ENCODE results near the gene DHRS12.

DHRS12 gene

DNA sequence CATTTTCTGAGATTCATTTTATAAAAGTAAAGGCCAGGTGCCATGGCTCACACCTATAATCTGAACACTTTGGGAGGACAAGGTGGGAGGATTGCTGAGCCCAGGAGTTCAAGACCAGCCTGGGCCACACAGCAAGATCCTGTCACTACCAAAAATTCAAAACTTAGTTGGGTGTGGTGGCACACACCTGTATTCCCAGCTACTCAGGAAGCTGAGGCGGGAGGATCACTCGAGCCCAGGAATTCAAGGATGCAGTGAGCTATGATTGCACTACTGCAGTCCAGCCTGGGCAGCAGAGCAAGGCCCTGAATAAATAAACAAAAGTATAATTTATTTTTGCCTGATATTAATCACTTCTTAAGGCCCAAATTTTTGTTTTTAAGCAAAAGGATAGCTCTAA lies 40.5 kb downstream of the DHRS12 start:
- no peak for DNase-seq (ENCODE audit: low spot score in 2 of 2)
- H3K36me3 ChIP-seq (replicated peaks), result peaks cover 5% of the 10 kb centered on the region; the same call in 1 of the 2 replicates
- H3K4me1 ChIP-seq, result no peaks in the 10 kb centered on the region
- H3K4me3 ChIP-seq, result no peak overlapping the region
- H3K9me3 ChIP-seq, result no peaks in the 10 kb centered on the region
- no peaks in the 10 kb centered on the region for H3K27me3 ChIP-seq (ENCODE audit: low read depth)
- in situ Hi-C loops (cut with MboI; ENCODE audit: low sequenced_read_pairs), result no loop called here

DNA sequence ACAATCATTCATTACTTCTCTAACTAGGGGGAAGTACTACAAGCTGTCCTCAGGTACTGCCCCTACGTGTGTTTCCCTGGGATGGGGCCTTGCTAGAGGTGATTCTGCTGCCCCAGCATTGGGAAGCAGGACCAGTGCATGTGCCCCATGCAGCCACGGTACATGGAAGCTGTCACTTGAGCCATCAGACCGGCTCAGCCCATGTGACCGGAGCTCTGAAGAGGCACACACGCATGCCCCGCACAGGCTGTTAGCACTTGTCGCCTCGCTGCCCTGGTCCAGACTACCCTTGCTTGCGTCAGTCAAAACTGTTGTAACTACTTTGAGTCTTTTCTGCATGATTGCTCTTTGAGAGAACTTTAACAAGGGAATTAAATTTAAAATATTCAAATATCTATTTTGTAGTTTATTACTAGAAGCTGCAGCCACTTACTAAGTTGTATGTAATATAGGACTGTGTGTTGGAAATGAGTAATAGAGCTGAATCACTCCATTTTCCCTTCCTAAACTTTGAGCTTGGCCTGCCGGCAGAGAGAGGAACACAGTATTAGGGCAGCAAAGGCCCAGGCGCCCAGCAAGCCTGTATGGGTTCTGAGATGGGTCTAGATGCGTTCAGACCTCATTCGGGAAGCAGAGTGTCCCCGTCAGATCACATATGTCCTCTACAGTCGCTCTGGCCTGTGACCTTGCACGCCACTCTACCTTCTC lies 42.2 kb downstream of the DHRS12 start:
- no peaks in the 10 kb centered on the region for H3K9me3 ChIP-seq
- H3K36me3 ChIP-seq (replicated peaks), result peaks cover 5% of the 10 kb centered on the region; the same call in 1 of the 2 replicates
- in situ Hi-C loops (cut with MboI; ENCODE audit: low sequenced_read_pairs), result no loop called here
- no peak overlapping the region for H3K4me3 ChIP-seq
- H3K27me3 ChIP-seq (ENCODE audit: low read depth), result no peaks in the 10 kb centered on the region
- no peaks in the 10 kb centered on the region for H3K4me1 ChIP-seq
- no peak for DNase-seq (ENCODE audit: low spot score in 2 of 2)

DNA sequence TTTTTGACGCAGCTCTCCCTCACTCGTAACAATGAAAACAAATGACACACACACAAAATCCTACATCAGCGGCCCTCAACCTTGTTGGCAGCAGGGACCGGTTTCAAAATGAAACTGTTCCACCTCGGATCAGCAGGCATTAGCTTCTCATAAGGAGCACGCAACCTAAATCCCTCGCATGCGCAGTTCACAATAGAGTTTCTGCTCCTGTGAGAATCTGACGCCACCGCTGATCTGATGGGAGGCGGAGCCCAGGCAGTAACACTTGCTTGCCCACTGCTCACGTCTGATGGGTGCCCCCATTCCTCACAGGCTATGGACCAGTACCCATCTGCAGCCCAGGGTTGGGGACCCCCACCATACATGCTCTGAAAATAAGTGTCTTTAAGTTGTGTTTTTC lies 43.4 kb downstream of the DHRS12 start:
- peaks cover 5% of the 10 kb centered on the region; the same call in 1 of the 2 replicates for H3K36me3 ChIP-seq (replicated peaks)
- in situ Hi-C loops (cut with MboI; ENCODE audit: low sequenced_read_pairs), result no loop called here

DNA sequence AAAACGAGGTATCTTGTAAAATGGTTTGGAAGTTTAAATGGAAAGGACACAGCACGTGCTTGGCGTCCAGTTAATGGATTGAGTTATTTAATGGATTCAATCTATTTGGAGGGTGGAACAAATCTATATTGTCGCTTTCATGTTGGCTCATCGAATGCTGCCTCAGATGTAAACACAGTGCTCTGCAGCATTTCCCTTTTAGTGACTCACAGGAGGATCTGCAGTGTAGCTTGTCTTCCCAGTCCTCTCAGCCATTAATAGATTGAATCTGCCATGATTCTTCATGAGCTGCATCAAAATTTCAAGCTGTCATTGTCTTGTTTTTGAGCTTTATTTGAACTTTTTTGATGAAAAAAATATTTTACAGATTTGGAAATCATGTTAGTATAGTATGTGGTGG lies 44.7 kb downstream of the DHRS12 start:
- Histone ChIP-seq H3K4me3 (no peak overlapping the region), H3K36me3 (replicated peaks) (peaks cover 5% of the 10 kb centered on the region; the same call in 1 of the 2 replicates), H3K27me3 (ENCODE audit: low read depth) (no peaks in the 10 kb centered on the region), H3K9me3 (no peaks in the 10 kb centered on the region), H3K4me1 (no peaks in the 10 kb centered on the region)
- in situ Hi-C loops (cut with MboI; ENCODE audit: low sequenced_read_pairs), result no loop called here
- no peak for DNase-seq (ENCODE audit: low spot score in 2 of 2)

More for the DNA sequence above, 43.4 kb downstream of the DHRS12 start:
- Histone ChIP-seq H3K4me1 (no peaks in the 10 kb centered on the region), H3K9me3 (no peaks in the 10 kb centered on the region), H3K4me3 (no peak overlapping the region), H3K27me3 (ENCODE audit: low read depth) (no peaks in the 10 kb centered on the region)
- DNase-seq (ENCODE audit: low spot score in 2 of 2), result no peak

DNA sequence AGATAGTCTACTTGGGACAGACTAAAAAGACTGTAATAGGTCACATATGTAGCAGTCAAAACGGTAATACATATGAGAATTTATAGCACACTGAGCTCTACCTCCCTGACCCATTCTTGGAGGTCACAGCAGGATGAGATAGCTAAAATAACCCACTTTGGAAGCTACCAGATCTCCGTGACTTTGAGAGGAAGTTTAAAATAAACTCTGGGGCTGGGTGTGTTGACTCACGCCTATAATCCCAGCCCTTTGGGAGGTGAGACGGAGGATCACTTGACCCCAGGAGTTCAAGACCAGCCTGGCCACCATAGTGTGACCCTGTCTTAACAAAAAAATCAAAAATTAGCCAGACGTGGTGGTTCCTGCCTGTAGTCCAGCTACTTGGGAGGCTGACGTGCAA lies 45.3 kb downstream of the DHRS12 start:
- no peak for DNase-seq (ENCODE audit: low spot score in 2 of 2)
- H3K4me1 ChIP-seq, result no peaks in the 10 kb centered on the region
- in situ Hi-C loops (cut with MboI; ENCODE audit: low sequenced_read_pairs), result no loop called here
- peaks cover 5% of the 10 kb centered on the region; the same call in 1 of the 2 replicates for H3K36me3 ChIP-seq (replicated peaks)
- H3K27me3 ChIP-seq (ENCODE audit: low read depth), result no peaks in the 10 kb centered on the region
- H3K4me3 ChIP-seq, result no peak overlapping the region
- no peaks in the 10 kb centered on the region for H3K9me3 ChIP-seq

DNA sequence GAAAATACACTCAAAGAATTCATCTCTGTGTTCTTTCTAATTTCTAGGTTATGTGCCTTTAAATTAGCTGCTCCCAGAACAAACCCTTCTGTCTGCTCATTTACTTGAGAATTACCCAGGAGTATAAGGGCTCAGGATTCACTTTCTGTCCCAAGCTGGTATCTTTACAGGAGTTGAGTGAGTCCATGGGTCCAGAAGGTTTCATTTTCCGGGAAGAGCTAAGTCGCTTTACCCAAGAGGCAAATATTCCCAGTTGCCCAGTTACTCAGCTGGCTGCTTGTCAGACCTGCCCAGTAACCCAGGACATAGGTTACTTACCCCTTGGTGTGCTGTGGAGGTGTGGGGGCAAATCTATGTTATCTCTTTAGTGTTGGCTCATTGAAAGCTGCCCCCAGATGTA lies 47.3 kb downstream of the DHRS12 start:
- Histone ChIP-seq H3K27me3 (ENCODE audit: low read depth) (no peaks in the 10 kb centered on the region), H3K36me3 (replicated peaks) (peaks cover 5% of the 10 kb centered on the region; the same call in 1 of the 2 replicates), H3K4me3 (no peak overlapping the region), H3K9me3 (no peaks in the 10 kb centered on the region), H3K4me1 (no peaks in the 10 kb centered on the region)
- in situ Hi-C loops (cut with MboI; ENCODE audit: low sequenced_read_pairs), result no loop called here
- no peak for DNase-seq (ENCODE audit: low spot score in 2 of 2)

DNA sequence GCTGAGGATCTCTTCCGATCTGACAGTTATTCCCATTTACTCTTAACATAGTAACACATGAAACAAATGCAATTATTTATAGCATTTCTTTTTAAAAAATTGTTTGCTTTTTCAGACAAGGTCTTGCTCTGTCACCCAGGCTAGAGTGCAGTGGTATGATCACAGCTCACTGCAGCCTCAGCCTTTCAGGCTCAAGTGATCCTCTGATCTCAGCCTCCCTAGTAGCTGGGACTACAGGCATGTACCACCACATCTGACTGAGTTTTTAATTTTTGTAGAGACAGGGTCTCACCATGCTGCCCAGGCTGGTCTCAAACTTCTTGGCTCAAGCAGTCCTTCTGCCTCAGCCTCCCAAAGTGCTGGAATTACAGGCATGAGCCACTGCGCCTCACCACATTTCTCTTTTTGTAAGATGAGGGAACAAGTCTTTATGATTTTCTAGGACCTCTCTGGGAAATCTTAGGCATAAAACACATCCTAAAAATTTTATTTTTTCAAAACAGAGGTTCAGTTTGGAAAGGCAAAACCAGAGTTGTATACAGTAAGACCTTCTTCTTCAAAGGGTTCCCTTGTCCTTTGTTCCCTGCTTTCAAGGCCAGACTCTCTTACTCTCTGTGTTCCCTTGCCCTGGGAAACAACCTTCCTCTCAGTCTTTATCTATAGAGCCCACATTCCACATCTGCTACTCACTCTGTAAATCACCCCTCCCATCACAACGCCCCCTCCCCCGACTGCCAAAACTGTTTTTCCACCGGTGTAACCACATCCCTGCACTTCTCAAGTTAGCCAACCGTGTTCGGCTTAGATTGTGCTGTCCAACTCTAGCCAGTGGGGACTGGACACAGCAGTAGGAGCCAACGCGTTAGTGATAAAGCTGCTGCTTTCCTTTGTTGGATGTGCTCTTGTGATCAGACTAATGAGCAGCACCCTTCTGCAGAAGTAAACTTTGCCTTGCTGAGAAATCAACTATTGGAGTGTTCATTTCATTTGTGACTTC lies 56.2 kb downstream of the DHRS12 start:
- in situ Hi-C loops (cut with MboI; ENCODE audit: low sequenced_read_pairs), result no loop called here
- Histone ChIP-seq H3K36me3 (replicated peaks) (no peaks in the 10 kb centered on the region), H3K4me1 (no peaks in the 10 kb centered on the region), H3K4me3 (no peak overlapping the region), H3K27me3 (ENCODE audit: low read depth) (no peaks in the 10 kb centered on the region), H3K9me3 (peaks cover 3% of the 10 kb centered on the region; the same call in 1 of the 2 replicates)
- no peak for DNase-seq (ENCODE audit: low spot score in 2 of 2)

DNA sequence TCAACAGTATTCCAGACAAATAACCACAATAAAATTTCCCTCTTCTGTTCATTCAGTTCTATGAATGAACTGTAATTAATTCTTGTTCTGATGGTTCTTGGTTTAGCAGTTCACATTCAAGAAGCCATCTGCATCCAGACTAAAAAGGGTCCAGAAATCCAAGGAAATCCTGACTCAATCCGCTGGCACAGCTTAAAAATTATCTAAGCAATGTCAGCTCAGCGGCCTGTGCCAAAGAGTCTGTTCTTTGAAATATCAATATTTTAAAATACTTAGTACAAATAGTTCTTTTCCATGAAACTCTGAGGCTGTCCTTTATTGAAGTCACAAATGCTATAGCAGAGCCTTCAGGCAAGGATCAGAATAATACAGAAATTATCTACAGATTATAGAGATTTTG lies 57.2 kb downstream of the DHRS12 start:
- in situ Hi-C loops (cut with MboI; ENCODE audit: low sequenced_read_pairs), result no loop called here
- DNase-seq (ENCODE audit: low spot score in 2 of 2), result no peak
- Histone ChIP-seq H3K4me3 (no peak overlapping the region), H3K36me3 (replicated peaks) (no peaks in the 10 kb centered on the region), H3K9me3 (peaks cover 3% of the 10 kb centered on the region; the same call in 1 of the 2 replicates), H3K27me3 (ENCODE audit: low read depth) (no peaks in the 10 kb centered on the region), H3K4me1 (no peaks in the 10 kb centered on the region)

DNA sequence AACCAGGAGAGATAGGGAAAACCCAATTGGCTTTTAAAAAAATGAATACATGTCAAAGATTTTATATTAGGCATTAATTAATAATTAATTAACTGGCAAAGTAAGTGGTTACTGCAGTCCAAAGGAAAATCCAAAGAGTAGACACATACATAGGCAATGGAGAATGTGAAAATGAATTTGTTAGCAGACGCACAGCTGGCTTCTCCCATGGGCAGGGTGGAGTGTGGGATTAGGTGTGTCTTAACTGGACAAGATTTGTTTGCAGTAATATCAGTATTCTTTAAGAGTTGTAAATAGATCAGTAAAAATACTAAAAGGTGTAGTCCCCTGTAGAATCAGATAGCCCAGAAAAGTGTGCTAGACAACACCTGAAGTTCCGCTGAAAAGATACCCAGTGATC lies 58.7 kb downstream of the DHRS12 start:
- in situ Hi-C loops (cut with MboI; ENCODE audit: low sequenced_read_pairs), result no loop called here
- no peaks in the 10 kb centered on the region for H3K4me1 ChIP-seq
- H3K27me3 ChIP-seq (ENCODE audit: low read depth), result no peaks in the 10 kb centered on the region
- no peaks in the 10 kb centered on the region for H3K36me3 ChIP-seq (replicated peaks)
- DNase-seq (ENCODE audit: low spot score in 2 of 2), result no peak
- H3K4me3 ChIP-seq, result no peak overlapping the region
- H3K9me3 ChIP-seq, result peaks cover 3% of the 10 kb centered on the region; the same call in 1 of the 2 replicates

DNA sequence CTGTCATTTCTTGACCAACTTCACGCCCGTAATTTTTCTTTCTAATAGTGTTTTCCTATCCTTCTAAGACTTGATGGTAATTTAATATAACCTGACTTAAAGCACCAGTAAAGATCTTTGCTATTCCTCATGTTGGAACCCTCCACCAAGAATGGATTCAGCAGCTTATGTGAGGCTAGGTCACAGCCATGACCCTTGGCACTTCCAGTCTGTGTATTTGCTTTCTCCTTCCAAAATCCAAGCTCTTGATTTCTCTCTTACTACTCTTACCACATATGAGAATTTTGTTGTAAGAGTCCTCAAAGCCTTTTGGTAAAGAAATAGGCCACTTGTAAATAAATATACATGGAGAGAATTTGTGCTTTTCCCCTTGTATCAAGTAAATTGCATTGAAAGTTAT lies 61.4 kb downstream of the DHRS12 start:
- in situ Hi-C loops (cut with MboI; ENCODE audit: low sequenced_read_pairs), result no loop called here
- DNase-seq (ENCODE audit: low spot score in 2 of 2), result no peak

DNA sequence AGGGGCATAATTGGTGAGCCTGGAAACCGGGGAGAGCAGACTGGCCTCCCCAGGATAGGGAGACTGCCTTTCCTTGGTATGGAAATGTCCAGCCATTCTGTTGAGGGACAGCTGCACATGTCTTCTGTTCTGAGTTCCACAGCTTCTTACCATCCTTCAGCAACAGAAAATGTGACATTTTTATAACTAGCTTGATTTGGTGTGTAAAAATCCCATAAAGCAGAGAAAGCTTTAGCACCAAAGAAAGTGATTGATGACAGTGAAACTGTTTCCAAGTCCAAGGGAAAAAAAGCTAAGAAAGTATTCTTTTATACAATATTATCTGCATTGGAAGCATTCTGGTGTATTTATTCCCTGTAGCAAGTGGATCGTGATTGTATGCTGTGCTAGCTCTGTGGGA lies 61.9 kb downstream of the DHRS12 start:
- in situ Hi-C loops (cut with MboI; ENCODE audit: low sequenced_read_pairs), result no loop called here
- Histone ChIP-seq H3K9me3 (no peaks in the 10 kb centered on the region), H3K4me3 (no peak overlapping the region), H3K36me3 (replicated peaks) (0 out of 2 replicates have a peak, but pooled peaks cover 2% of the 10 kb centered on the region), H3K4me1 (no peaks in the 10 kb centered on the region), H3K27me3 (ENCODE audit: low read depth) (no peaks in the 10 kb centered on the region)
- no peak for DNase-seq (ENCODE audit: low spot score in 2 of 2)

More for the DNA sequence above, 61.4 kb downstream of the DHRS12 start:
- Histone ChIP-seq H3K36me3 (replicated peaks) (0 out of 2 replicates have a peak, but pooled peaks cover 2% of the 10 kb centered on the region), H3K27me3 (ENCODE audit: low read depth) (no peaks in the 10 kb centered on the region), H3K9me3 (no peaks in the 10 kb centered on the region), H3K4me3 (no peak overlapping the region), H3K4me1 (no peaks in the 10 kb centered on the region)

DNA sequence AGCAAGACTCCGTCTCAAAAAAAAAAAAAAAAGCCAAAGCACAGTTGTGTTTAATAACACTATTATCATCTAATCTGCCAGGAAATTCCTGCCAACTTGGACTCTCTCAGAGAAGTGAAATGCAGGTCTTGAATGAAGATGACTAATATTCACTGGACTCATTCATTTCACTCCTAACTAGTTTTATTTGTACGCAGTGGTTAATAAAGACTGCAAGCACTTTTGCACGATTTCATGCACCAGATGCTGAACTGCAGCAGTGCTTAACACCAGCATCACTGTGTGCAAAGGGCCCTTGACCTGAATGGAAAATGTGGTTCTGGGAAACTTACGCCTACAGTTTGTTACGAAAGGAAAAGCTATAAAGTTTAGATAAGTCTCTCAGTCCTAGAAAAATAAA lies 63.3 kb downstream of the DHRS12 start:
- in situ Hi-C loops (cut with MboI; ENCODE audit: low sequenced_read_pairs), result no loop called here
- Histone ChIP-seq H3K36me3 (replicated peaks) (0 out of 2 replicates have a peak, but pooled peaks cover 2% of the 10 kb centered on the region), H3K9me3 (no peaks in the 10 kb centered on the region), H3K4me3 (no peak overlapping the region), H3K4me1 (no peaks in the 10 kb centered on the region), H3K27me3 (ENCODE audit: low read depth) (no peaks in the 10 kb centered on the region)
- DNase-seq (ENCODE audit: low spot score in 2 of 2), result no peak

DNA sequence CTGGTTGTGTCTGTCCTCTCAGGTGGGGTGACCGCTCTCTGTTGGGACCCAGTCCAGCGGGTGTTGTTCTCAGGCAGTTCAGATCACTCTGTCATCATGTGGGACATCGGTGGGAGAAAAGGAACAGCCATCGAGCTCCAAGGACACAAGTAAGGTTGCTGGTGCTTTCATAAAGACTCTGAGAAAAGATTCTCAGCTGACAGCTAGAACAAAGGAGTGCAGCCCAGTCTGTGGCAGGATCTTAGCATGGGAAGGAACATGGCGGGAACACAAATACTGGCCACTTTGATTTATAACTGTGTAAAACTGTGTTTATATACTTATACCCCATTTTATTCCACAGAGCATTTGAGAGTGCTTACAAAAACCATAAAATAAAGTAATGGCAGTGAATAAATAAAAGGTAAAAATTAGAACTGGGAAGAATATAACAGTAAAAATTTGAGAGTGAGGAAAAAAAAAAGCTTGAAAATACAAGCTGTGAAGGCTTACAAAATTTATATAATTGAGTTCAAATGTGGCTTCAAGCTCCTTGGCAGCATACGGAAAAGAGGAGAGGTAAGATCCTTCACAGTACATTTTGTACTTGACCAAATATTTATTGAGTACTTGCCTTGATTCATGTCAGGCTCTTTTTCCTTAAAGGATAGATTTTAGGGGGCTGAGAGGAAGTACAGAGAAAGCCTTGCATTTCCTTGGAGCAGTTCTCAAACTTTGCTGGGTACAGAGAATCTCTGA lies 64.8 kb downstream of the DHRS12 start:
- no peak for DNase-seq (ENCODE audit: low spot score in 2 of 2)
- no peaks in the 10 kb centered on the region for H3K27me3 ChIP-seq (ENCODE audit: low read depth)
- in situ Hi-C loops (cut with MboI; ENCODE audit: low sequenced_read_pairs), result no loop called here
- H3K9me3 ChIP-seq, result no peaks in the 10 kb centered on the region
- no peak overlapping the region for H3K4me3 ChIP-seq
- H3K4me1 ChIP-seq, result no peaks in the 10 kb centered on the region
- 0 out of 2 replicates have a peak, but pooled peaks cover 2% of the 10 kb centered on the region for H3K36me3 ChIP-seq (replicated peaks)
